Brain microvascular endothelial cell (primary cell): ENCODE results near the gene TMEM82.

Experiments
- DNase-seq: peaks from one replicate; pipeline ENCODE4 v3.0.0-alpha.2; 2020
- H3K27ac ChIP-seq: fragments of 250-450 bp; sonication (Bioruptor Pico); 2 replicates; pipeline ENCODE4 v1.5.1; 2020; ENCODE audit warnings: mild to moderate bottlenecking, moderate library complexity
- H3K27me3 ChIP-seq: fragments of 250-450 bp; sonication (Bioruptor Pico); replicated peaks from 2 replicates; pipeline ENCODE4 v1.5.1; 2020; ENCODE audit warnings: mild to moderate bottlenecking
- H3K36me3 ChIP-seq: fragments of 250-450 bp; sonication (Bioruptor Pico); replicated peaks from 2 replicates; pipeline ENCODE4 v1.5.1; 2020; ENCODE audit warnings: mild to moderate bottlenecking
- H3K4me3 ChIP-seq: 2 replicates; pipeline ENCODE4 v1.5.1; 2011; ENCODE audit warnings: low read depth, mild to moderate bottlenecking, control low read depth, low read length, moderate library complexity
- in situ Hi-C: cut with HindIII; loops from 2 replicates; pipeline ENCODE4 v1.10.0; 2017; ENCODE audit warnings: low sequenced_read_pairs, low pct_ligation_motif_present
- TF ChIP-seq, protein P1 (sequence below): IDR thresholded peaks from 2 replicates; pipeline ENCODE4 v1.5.1; 2011; ENCODE audit warnings: low read depth, mild to moderate bottlenecking, moderate library complexity, low read length, control low read depth, inconsistent platforms; ENCODE audit errors: missing control alignments

Gene TMEM82

DNA sequence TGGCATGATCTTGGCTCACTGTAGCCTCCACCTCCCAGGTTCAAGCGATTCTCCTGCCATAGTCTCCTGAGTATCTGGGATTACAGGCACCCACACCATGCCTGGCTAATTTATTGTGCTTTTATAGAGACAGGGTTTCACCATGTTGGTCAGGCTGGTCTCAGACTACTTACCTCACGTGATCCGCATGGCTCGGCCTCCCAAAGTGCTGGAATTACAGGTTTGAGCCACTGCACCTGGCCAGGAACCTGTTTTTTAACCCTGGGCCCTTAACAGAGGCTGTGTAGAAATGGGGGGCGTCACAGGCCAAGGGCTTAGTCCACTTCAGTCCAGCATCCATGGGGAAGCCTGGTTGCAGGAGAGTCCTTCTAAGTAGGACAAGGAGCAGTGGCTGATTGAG, 25.6 kb downstream of the TMEM82 start:
- in situ Hi-C loops = no loop called here
- no peak overlapping the region for H3K4me3 ChIP-seq
- H3K36me3 ChIP-seq = peaks cover 67% of the 10 kb centered on the region
- DNase-seq = no peak
- no peak overlapping the region for H3K27ac ChIP-seq
- H3K27me3 ChIP-seq = no peaks in the 10 kb centered on the region
- TF ChIP-seq, protein P1, sequence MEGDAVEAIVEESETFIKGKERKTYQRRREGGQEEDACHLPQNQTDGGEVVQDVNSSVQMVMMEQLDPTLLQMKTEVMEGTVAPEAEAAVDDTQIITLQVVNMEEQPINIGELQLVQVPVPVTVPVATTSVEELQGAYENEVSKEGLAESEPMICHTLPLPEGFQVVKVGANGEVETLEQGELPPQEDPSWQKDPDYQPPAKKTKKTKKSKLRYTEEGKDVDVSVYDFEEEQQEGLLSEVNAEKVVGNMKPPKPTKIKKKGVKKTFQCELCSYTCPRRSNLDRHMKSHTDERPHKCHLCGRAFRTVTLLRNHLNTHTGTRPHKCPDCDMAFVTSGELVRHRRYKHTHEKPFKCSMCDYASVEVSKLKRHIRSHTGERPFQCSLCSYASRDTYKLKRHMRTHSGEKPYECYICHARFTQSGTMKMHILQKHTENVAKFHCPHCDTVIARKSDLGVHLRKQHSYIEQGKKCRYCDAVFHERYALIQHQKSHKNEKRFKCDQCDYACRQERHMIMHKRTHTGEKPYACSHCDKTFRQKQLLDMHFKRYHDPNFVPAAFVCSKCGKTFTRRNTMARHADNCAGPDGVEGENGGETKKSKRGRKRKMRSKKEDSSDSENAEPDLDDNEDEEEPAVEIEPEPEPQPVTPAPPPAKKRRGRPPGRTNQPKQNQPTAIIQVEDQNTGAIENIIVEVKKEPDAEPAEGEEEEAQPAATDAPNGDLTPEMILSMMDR = no peak

DNA sequence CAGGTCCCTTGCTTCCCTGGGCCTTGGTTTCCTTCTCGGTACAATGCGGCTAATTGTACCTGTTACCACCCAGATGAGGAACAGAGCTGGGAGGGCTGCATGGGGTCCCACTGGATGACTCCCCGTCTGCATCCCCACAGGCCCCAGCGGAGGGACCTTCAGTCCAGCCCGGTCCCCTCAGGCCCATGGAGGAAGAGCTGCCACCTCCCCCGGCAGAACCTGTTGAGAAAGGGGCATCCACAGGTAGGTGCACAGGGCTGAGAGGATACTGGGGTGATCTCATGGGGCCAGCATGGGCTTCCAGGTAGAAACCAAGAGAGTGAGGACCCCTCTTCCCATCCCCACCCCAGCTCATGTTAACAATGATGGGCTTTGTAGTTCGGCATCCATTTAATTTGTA, 26.1 kb downstream of the TMEM82 start:
- no peak overlapping the region for H3K27ac ChIP-seq
- DNase-seq = no peak
- TF ChIP-seq, protein P1 = no peak
- H3K4me3 ChIP-seq = no peak overlapping the region
- in situ Hi-C loops = no loop called here
- H3K27me3 ChIP-seq = no peaks in the 10 kb centered on the region
- peaks cover 71% of the 10 kb centered on the region for H3K36me3 ChIP-seq

DNA sequence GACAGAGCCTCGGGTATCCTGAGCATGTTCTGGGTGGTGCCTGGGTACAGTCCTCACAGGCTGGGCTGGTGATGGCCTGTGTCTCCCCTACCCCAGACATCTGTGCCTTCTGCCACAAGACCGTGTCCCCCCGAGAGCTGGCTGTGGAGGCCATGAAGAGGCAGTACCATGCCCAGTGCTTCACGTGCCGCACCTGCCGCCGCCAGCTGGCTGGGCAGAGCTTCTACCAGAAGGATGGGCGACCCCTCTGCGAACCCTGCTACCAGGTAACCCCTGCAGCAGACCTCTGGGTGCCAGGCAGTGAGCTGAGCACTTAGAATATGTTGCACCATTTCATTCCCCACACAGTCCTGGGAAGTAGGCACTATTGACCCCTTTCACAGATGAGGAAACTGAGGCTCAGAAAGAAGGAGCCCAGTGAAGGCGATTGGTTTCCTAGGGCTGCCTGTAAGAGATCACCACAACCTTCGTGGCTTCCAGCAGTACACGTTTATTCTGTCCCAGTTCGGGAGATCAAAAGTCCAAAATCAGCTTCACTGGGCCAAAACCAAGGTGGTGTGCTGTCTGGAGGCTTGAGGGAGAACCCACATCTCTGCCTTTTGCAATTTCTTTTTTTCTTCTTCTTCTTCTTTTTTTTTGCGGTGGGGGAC, 28.1 kb downstream of the TMEM82 start:
- H3K36me3 ChIP-seq = peaks cover 75% of the 10 kb centered on the region

DNA sequence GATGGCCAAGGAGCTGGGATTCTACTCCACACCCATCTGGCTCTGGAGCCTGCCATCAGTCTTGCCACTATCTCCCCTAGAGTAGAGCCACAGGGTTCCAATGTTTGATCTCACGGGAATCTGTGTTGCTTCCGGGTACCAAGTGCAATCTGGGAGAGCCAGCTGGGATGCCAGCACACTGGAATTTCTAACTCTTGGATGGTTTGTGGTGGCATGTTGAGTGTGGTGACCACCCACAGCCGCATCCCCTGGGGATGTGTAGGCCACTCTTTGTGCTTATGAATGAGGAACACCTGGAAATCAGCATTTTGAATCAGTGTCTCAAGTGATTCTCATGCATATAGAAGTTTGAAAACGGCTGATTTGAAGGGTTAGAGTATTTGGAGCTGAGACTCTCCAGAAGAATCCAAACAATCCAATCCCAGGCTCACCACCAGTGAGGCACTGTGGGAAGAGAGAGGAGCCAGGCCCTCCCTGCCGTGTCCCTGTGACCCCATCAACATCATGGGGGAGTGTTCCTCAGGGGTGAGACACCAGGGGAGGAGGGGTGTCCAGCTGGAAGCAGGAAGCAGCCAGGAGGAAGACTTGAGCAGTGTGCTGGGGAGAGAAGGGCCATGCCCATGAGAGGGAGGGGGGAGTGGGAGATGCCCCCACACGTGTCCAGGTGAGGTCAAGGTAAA, 29.7 kb downstream of the TMEM82 start:
- DNase-seq = no peak
- Histone ChIP-seq H3K27me3 (no peaks in the 10 kb centered on the region), H3K36me3 (peaks cover 84% of the 10 kb centered on the region), H3K4me3 (no peak overlapping the region), H3K27ac (no peak overlapping the region)
- TF ChIP-seq, protein P1 = no peak
- in situ Hi-C loops = no loop called here

More for the DNA sequence above, 28.1 kb downstream of the TMEM82 start:
- H3K27me3 ChIP-seq = no peaks in the 10 kb centered on the region
- TF ChIP-seq, protein P1 = no peak
- in situ Hi-C loops = no loop called here
- no peak overlapping the region for H3K4me3 ChIP-seq
- DNase-seq = no peak
- no peak overlapping the region for H3K27ac ChIP-seq

DNA sequence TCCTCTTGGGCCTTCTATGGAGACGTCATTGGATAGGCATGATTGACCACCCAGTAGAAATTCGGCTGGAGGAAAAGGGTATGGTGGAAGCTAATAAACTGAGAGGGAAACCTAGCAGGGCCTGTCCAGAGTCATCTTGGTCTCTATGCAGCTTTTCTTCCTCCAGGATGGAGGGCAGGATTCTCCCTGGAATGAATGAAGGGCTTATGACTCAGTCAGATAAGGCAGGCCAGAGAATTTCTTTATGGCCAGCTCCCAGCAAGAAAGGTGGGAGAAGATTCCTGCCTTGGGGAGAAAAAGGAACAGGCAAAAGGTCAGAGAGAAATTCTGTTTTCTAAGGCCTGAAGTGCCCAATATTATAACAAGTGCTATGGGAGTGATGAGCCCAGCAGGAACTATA, 33.4 kb downstream of the TMEM82 start:
- Histone ChIP-seq H3K27me3 (no peaks in the 10 kb centered on the region), H3K4me3 (no peak overlapping the region), H3K36me3 (peaks cover 81% of the 10 kb centered on the region), H3K27ac (no peak overlapping the region)
- no peak for DNase-seq
- TF ChIP-seq, protein P1 = no peak
- in situ Hi-C loops = no loop called here
